Endothelial cell of umbilical vein (primary cell): Measurements from ENCODE around the gene TRAP1.

Source experiments
- CTCF ChIP-seq, 2 donors: IDR thresholded peaks; 1 replicate in 1 of 2; 2 replicates in 1 of 2; pipeline ENCODE4 v1.5.1; 2011; ENCODE audit warnings: low read length in 2 of 2, mild to moderate bottlenecking in 2 of 2, moderate library complexity in 2 of 2, control low read depth in 1 of 2, inconsistent platforms in 1 of 2, low read depth in 1 of 2; ENCODE audit not compliant: insufficient read depth in 1 of 2; ENCODE audit errors: extremely low read depth in 1 of 2
- EZH2 ChIP-seq: IDR thresholded peaks from 2 replicates; pipeline ENCODE4 v1.6.1; 2012; ENCODE audit warnings: borderline replicate concordance, low read depth, mild to moderate bottlenecking, moderate library complexity, low read length, inconsistent platforms; ENCODE audit not compliant: severe bottlenecking
- FOS ChIP-seq: IDR thresholded peaks from 2 replicates; pipeline ENCODE4 v1.6.1; 2011; ENCODE audit warnings: mild to moderate bottlenecking, low read length, moderate library complexity, borderline replicate concordance; ENCODE audit not compliant: insufficient read depth
- GATA2 ChIP-seq: IDR thresholded peaks from 2 replicates; pipeline ENCODE4 v1.7.0; 2011; ENCODE audit warnings: low read depth, mild to moderate bottlenecking, moderate library complexity, mixed read lengths, low read length; ENCODE audit not compliant: insufficient read length, insufficient read depth
- MAX ChIP-seq: IDR thresholded peaks from 2 replicates; pipeline ENCODE4 v1.6.1; 2011; ENCODE audit not compliant: insufficient read depth, insufficient read length
- MYC ChIP-seq: IDR thresholded peaks from one replicate; pipeline ENCODE4 v1.6.1; 2011; ENCODE audit warnings: mild to moderate bottlenecking, low read depth, low read length
- POLR2A ChIP-seq: IDR thresholded peaks from 2 replicates; pipeline ENCODE4 v1.6.1; 2012; ENCODE audit warnings: low read depth, mild to moderate bottlenecking, control low read depth, low read length
- POLR2AphosphoS5 ChIP-seq: IDR thresholded peaks from 2 replicates; pipeline ENCODE4 v1.6.1; 2012; ENCODE audit warnings: low read depth, mild to moderate bottlenecking, control low read depth, low read length, moderate library complexity; ENCODE audit not compliant: insufficient read depth

- TF ChIP-seq POLR2A (no peak), CTCF (IDR thresholded peaks at IDR 0.05; ENCODE audit: extremely low read depth in 1 of 2, insufficient read depth in 1 of 2, low read depth in 1 of 2, low read length in 2 of 2) (no peak), POLR2AphosphoS5 (no peak), MAX (no peak), EZH2 (no peak), MYC (no peak), GATA2 (no peak), FOS (no peak)
Measured at GRCh38 chr16:3670711-3671110, 46.6 kb downstream of the TRAP1 start.
